H4 (cell line): ENCODE data around the gene ISYNA1. TPM values are rescaled to one million over a fixed set of nuclear protein-coding genes. Genes with fewer than 3 reads are reported as not detected.

ENCODE experiments used
- DNase-seq: peaks from one replicate; pipeline ENCODE4 v3.0.0-alpha.2; 2015; ENCODE audit warnings: low spot score
- total RNA-seq: library from RNA; depleted of rRNA; stranded (reverse); fragments of >200 nt; shearing (Covaris generic); gene quantifications from 2 replicates; pipeline ENCODE4 v1.2.3, GENCODE V29; 2014

ISYNA1 gene
- total RNA-seq, 1 experiment from 2014 or later, result 0.45 TPM

GRCh38 chr19:18443831-18444230 lies 5.9 kb upstream of the ISYNA1 start:
- DNase-seq, result no peak

DNA sequence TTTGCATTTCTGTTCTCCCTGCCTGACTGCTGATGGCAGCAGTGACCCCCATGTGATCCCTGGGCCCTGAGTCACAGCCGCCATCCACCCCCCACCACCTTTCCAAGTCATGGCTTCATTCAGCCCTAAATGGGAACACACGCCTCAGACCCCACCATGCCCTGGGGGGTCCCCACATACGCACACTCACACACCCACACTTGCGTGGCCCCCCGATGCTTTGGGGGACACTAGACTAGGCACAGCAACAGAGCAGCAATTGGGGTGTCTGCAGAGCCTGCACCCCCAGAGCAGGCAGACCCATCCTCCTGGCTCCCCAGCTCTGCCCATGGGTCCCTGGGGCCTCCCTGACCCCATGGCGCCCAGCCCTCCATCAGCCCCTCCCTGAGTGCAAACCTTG lies 5.5 kb upstream of the ISYNA1 start:
- no peak for DNase-seq

- DNase-seq, result no peak
These were observed 5.0 kb upstream of the ISYNA1 start for GRCh38 chr19:18442941-18443340.

- no peak for DNase-seq
These were observed 4.2 kb upstream of the ISYNA1 start for GRCh38 chr19:18441804-18442788.

GRCh38 chr19:18440936-18441803 lies 3.2 kb upstream of the ISYNA1 start:
- DNase-seq, result no peak

- DNase-seq, result no peak
These were observed 2.5 kb upstream of the ISYNA1 start for GRCh38 chr19:18440415-18440877.

GRCh38 chr19:18439910-18440237 lies 1.9 kb upstream of the ISYNA1 start:
- no peak for DNase-seq

- DNase-seq, result peak; percentile 54
These were observed 1.3 kb upstream of the ISYNA1 start for GRCh38 chr19:18439025-18439909.

DNA sequence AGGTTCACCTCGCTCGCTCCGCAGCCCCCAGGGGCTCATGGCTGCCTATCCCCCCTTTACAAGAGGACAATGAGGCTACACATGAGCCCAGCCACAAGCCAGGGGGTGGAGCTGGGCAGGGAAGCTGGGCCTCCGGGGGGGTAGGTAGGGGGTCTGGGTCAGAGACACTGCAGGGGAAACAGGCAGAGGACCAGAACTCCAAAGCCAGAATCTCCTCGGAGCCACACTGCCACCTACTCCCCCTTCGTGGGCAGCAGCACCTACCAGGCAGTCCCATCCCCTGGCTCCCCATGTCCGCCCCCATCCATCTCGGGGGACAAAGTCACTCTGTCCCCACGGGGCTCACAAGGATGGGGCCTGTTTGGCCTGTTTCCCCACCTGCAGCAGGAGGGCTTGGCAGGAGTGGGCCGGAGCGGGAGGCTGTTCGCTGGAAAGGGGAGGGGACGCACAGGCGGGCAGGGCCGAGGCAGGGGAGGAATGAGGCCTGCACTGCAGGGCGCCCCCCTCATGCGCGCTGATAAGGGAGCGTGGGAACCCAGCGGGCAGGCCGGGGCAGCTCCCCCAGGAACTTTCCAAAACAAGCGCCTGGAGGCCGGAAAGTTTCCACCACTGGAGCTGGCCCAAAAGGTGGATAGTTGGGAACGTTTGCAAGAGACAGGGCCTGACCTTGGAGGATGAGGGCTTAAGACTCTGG lies 545 bp upstream of the ISYNA1 start:
- DNase-seq, result no peak

DNA sequence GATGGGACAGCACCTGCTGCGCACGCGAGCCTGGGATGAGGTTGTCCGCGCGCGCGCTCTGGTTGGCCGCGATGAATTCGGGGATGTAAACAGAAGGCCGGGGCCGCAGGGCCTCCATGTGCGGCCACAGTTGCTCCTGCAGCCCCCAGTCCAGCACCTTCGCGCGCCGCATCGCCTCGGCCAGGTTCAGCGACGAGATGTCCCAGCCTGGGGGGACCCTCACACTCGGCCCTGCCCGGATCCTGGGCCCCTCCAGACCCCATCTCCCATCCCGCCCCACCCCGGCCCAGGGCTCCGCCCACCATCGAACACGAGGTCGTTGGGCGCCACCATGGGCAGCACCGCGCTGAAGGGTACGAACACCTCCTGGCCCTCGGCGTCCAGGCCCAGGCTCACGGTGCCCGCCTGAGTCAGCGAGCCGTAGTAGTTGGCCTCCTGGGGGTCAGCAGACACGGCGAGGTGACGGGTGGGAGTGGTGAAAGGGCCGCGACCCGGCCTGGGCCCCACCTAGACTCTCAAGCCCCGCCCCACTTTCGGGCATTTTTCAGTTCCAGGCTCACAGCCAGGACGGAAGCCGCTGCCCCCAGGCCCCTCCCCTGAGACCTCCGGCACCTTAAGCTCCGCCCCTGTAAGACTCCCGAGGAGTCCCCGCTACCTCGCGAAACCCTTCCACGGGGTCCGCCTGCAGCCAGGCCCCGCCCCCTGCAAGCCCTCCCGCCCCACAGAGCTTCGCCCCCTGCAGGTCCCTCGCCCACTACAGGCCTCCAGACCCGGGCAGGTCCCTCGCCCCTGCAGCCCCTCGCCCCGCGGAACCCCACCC lies 1.1 kb downstream of the ISYNA1 start:
- DNase-seq, result no peak

DNA sequence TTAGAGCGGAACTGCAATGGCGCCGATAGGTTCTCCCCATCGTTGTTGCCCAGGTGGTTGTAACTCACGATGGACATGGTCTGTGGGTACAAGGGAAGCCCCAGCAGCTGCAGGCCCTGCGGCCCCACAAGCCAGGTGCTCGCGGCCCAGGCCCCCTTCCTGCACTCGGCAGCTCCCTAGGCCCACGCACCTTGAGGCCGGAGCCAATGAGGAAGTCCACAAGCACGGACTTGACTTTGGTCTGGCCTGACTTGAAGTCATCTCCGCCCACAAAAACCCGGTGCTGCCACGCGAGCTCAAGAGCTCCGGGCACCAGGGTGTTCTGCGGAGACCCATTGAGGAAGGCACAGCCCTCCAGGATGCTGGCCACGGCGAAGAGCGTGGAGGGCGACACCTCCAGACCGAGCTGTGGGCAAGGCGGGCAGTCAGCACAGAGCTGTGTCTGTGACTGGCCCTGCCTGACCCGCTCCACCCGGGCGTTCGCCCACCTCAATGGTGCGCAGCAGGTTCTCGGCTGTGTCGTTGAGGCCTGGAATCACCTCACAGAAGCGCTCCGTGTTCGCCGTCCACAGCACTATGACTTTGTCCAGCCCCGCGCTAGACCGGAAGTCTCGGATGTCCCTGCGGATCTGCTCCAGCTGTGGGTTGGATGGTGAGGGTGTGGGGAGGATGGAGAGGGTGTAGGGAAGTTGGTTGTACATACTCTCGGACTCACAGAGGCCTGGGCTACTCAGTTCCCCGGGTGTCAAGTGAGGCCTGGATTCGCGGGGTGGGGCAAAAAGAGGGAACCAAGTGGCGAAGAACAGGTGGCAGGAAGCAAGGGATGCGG lies 1.9 kb downstream of the ISYNA1 start:
- DNase-seq, result no peak

DNA sequence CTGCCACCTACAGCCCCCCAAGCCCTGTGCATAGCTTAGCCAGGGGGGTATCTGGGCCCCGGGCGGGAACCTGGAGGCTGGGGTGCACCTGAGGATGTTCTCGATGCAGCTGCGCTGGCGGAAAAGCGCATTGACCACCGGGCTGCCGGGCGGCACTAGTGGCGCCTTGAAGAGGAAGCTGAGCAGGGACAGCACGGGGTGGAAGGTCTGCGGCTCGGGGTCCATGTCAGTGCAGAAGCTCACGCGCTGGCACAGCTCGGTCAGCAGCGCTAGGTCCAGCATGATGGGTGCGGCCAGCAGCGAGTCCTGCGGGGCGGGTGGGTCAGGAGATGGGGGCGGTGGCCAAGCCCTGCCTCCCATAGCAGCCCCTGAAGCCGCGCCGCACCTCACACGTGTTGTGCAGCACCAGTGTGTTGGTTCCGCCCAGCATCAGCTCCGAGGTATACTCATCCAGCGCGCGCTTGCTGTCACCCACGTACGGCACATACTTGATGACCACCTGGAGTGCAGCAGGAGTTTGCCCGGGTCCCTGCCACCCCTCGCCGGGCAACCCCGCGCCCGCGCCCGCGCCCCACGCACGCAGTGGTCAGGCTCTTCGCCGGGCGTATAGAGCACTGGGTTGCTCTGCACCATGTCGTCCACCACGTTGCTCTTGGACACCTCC lies 2.6 kb downstream of the ISYNA1 start:
- no peak for DNase-seq

DNA sequence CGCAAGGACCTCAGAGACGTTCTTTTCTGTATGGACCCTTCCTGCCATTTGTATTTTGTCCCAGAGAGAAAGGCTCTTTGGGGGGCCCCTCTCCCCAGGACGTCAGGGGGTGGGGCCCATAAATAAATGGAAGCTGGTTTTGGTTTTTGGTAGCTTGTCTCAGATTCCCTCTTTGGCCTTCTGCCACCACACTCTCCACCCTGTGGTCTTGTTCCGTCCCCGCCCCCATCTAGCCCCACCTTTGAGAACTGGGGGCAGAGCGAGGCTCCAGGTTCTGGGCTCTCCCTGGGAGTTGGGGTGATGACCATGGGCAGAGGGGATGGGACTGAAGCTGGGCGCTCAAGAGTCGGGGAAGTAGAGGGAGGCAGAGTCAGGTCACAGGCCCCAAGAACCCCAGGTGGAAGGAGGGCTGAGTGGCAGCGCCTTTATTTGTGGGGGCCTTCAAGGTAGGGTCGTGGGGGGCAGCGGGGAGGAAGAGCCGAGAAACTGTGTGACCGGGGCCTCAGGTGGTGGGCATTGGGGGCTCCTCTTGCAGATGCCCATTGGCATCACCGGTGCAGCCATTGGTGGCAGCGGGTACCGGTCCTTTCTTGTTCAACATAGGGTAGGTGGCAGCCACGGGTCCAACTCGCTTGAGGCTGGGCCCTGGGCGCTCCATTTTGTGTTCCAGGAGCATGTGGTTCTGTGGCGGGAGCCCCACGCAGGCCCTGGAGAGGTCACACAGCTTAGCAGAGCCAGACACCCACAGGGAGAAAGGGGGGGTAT lies 3.3 kb downstream of the ISYNA1 start:
- DNase-seq, result no peak

GRCh38 chr19:18433735-18434398 lies 4.1 kb downstream of the ISYNA1 start:
- no peak for DNase-seq

GRCh38 chr19:18433015-18433691 lies 4.8 kb downstream of the ISYNA1 start:
- DNase-seq, result no peak

DNA sequence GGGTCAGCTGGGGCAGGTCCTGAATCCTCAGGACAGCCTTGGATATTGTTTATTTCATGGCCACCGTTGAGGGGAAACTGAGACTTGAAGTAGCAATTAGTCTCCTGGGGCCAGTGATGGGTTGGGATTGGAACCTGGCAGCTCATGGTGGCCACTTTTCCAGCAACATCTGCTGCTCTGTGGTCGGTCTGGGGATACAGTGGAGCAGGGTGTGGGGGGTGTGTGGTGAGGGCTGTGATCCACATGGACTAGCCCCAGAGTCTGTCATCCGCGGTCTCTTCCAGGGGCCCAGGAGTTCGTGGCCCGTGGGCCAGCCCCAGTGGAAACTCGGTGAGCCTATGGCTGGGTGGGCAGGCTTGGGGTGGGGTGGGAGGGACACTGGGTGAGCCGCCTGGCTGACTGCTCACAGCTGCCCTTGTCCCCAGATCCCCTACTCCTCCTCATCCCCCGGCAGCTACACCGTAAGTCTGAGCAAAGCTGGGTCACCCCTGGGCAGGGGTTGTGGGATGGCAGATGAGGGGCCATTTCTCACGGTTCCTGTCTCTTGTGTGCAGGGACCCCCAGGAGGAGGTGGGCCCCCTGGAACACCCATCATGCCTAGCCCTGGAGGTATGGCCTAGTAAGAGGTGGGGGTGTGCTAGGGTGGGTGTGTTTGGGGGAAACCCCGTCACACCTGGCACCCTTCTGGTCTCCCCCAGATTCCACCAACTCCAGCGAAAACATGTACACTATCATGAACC lies 5.5 kb downstream of the ISYNA1 start:
- no peak for DNase-seq
